K562 (cell line): ENCODE data around the gene FAM219B.
"Not testable (repeated sequence)": the region's sequence is repeated elsewhere in the genome, so short reads cannot be mapped to it uniquely, and the experiment has no call there.

Source experiments
- CEBPB ChIP-seq: fragments of 450-650 bp; IDR thresholded peaks from 2 replicates; pipeline ENCODE4 v1.6.1; 2016; ENCODE audit warnings: missing genetic modification characterization, missing compliant biosample characterization
- EZH2 ChIP-seq: IDR thresholded peaks from 2 replicates; pipeline ENCODE4 v1.6.1; 2012; ENCODE audit warnings: low read depth, mild to moderate bottlenecking, inconsistent platforms, low read length, borderline replicate concordance
- HNRNPUL1 ChIP-seq: fragments of 200-400 bp; formaldehyde crosslinking; IDR thresholded peaks from 2 replicates; pipeline ENCODE4 v1.6.1; 2017; ENCODE audit warnings: low read length
- JUN ChIP-seq, 2 experiments: sonication (generic) in 1 of 2; formaldehyde crosslinking in 1 of 2; IDR thresholded peaks; 2 replicates each; pipeline versions ENCODE4 v1.6.1 to v1.8.0; 2012 to 2022; ENCODE audit warnings: borderline replicate concordance in 2 of 2, mild to moderate bottlenecking in 2 of 2, improper control_type of control experiment in 1 of 2, low read depth in 1 of 2, low read length in 1 of 2, missing genetic modification reagents in 1 of 2
- PCBP2 ChIP-seq: fragments of 200-400 bp; formaldehyde crosslinking; IDR thresholded peaks from 2 replicates; pipeline ENCODE4 v1.6.1; 2018; ENCODE audit warnings: low read length, low read depth, mild to moderate bottlenecking, moderate library complexity; ENCODE audit not compliant: poor library complexity, severe bottlenecking
- ZFP1 ChIP-seq: fragments of 450-650 bp; formaldehyde crosslinking; IDR thresholded peaks from 2 replicates; pipeline ENCODE4 v1.4.0; 2020; ENCODE audit warnings: mild to moderate bottlenecking, mixed read lengths
- ZFP36 ChIP-seq: fragments of 150-350 bp; IDR thresholded peaks from 2 replicates; pipeline ENCODE4 v1.6.1; 2018; ENCODE audit warnings: low read length, low read depth; ENCODE audit not compliant: partially characterized antibody
- ZNF24 ChIP-seq: fragments of 450-650 bp; IDR thresholded peaks from 2 replicates; pipeline ENCODE4 v1.6.1; 2016
- TF ChIP-seq, protein P1 (sequence below): fragments of 250-450 bp; sonication (Bioruptor Pico); IDR thresholded peaks from 2 replicates; pipeline ENCODE4 v1.4.0; 2020; ENCODE audit warnings: mild to moderate bottlenecking, moderate library complexity
- TF ChIP-seq, protein P2 (sequence below): sonication (generic); formaldehyde crosslinking; IDR thresholded peaks from 2 replicates; pipeline ENCODE4 v1.8.1; 2022; ENCODE audit warnings: missing genetic modification reagents
- TF ChIP-seq, protein P3 (sequence below): fragments of 450-650 bp; formaldehyde crosslinking; IDR thresholded peaks from 2 replicates; pipeline ENCODE4 v1.4.0; 2020; ENCODE audit warnings: mild to moderate bottlenecking, moderate library complexity
- TF ChIP-seq, protein P4 (sequence below), 3 experiments: IDR thresholded peaks in 2 of 3; conservative IDR thresholded peaks in 1 of 3; 2 replicates each; pipeline ENCODE4 v1.5.1; 2011 to 2012; ENCODE audit warnings: low read length in 3 of 3, mild to moderate bottlenecking in 3 of 3, control low read depth in 2 of 3, improper control_type of control experiment in 1 of 3, inconsistent platforms in 1 of 3, low read depth in 1 of 3, mixed read lengths in 1 of 3, moderate library complexity in 1 of 3; ENCODE audit not compliant: insufficient read depth in 2 of 3

DNA sequence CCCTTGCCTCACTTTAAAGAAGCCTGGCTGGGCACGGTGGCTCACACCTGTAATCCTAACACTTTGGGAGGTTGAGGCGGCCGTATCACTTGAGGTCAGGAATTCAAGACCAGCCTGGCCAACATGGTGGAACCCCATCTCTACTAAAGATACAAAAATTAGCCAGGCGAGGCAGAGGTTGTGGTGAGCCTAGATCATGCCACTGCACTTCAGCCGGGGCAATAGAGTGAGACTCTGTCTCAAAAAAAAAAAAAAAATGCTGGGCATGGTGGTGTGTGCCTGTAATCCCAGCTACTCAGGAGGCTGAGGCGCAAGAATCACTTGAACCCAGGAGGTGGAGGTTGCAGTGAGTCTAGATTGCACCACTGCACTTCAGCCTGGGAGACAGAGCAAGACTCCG lies 12.3 kb downstream of the FAM219B start:
- TF ChIP-seq PCBP2; HNRNPUL1; ZNF24; JUN (IDR thresholded peaks at IDR 0.05; ENCODE audit: borderline replicate concordance, low read depth, low read length); JUN (CRISPR knock-in tag; IDR thresholded peaks at IDR 0.05; ENCODE audit: borderline replicate concordance); CEBPB (tag); EZH2; ZFP1 (CRISPR knock-in tag); ZFP36: not testable (repeated sequence)
- TF ChIP-seq, protein P1, sequence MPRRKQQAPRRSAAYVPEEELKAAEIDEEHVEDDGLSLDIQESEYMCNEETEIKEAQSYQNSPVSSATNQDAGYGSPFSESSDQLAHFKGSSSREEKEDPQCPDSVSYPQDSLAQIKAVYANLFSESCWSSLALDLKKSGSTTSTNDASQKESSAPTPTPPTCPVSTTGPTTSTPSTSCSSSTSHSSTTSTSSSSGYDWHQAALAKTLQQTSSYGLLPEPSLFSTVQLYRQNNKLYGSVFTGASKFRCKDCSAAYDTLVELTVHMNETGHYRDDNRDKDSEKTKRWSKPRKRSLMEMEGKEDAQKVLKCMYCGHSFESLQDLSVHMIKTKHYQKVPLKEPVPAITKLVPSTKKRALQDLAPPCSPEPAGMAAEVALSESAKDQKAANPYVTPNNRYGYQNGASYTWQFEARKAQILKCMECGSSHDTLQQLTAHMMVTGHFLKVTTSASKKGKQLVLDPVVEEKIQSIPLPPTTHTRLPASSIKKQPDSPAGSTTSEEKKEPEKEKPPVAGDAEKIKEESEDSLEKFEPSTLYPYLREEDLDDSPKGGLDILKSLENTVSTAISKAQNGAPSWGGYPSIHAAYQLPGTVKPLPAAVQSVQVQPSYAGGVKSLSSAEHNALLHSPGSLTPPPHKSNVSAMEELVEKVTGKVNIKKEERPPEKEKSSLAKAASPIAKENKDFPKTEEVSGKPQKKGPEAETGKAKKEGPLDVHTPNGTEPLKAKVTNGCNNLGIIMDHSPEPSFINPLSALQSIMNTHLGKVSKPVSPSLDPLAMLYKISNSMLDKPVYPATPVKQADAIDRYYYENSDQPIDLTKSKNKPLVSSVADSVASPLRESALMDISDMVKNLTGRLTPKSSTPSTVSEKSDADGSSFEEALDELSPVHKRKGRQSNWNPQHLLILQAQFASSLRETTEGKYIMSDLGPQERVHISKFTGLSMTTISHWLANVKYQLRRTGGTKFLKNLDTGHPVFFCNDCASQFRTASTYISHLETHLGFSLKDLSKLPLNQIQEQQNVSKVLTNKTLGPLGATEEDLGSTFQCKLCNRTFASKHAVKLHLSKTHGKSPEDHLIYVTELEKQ (CRISPR knock-in tag), result not testable (repeated sequence)
- TF ChIP-seq, protein P2, sequence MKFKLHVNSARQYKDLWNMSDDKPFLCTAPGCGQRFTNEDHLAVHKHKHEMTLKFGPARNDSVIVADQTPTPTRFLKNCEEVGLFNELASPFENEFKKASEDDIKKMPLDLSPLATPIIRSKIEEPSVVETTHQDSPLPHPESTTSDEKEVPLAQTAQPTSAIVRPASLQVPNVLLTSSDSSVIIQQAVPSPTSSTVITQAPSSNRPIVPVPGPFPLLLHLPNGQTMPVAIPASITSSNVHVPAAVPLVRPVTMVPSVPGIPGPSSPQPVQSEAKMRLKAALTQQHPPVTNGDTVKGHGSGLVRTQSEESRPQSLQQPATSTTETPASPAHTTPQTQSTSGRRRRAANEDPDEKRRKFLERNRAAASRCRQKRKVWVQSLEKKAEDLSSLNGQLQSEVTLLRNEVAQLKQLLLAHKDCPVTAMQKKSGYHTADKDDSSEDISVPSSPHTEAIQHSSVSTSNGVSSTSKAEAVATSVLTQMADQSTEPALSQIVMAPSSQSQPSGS (CRISPR knock-in tag), result not testable (repeated sequence)
- TF ChIP-seq, protein P3, sequence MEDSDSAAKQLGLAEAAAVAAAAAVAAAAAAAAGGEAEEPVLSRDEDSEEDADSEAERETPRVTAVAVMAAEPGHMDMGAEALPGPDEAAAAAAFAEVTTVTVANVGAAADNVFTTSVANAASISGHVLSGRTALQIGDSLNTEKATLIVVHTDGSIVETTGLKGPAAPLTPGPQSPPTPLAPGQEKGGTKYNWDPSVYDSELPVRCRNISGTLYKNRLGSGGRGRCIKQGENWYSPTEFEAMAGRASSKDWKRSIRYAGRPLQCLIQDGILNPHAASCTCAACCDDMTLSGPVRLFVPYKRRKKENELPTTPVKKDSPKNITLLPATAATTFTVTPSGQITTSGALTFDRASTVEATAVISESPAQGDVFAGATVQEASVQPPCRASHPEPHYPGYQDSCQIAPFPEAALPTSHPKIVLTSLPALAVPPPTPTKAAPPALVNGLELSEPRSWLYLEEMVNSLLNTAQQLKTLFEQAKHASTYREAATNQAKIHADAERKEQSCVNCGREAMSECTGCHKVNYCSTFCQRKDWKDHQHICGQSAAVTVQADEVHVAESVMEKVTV, result not testable (repeated sequence)
- TF ChIP-seq, protein P4, sequence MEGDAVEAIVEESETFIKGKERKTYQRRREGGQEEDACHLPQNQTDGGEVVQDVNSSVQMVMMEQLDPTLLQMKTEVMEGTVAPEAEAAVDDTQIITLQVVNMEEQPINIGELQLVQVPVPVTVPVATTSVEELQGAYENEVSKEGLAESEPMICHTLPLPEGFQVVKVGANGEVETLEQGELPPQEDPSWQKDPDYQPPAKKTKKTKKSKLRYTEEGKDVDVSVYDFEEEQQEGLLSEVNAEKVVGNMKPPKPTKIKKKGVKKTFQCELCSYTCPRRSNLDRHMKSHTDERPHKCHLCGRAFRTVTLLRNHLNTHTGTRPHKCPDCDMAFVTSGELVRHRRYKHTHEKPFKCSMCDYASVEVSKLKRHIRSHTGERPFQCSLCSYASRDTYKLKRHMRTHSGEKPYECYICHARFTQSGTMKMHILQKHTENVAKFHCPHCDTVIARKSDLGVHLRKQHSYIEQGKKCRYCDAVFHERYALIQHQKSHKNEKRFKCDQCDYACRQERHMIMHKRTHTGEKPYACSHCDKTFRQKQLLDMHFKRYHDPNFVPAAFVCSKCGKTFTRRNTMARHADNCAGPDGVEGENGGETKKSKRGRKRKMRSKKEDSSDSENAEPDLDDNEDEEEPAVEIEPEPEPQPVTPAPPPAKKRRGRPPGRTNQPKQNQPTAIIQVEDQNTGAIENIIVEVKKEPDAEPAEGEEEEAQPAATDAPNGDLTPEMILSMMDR (IDR thresholded peaks at IDR 0.05 in 2 of 3, conservative IDR thresholded peaks at IDR 0.05 in 1 of 3; ENCODE audit: insufficient read depth in 2 of 3, low read depth in 1 of 3, low read length in 3 of 3), result not testable (repeated sequence)
